GM06990 (cell line): ENCODE results near the gene GIGYF1.
"Not testable (repeated sequence)": the region's sequence is repeated elsewhere in the genome, so short reads cannot be mapped to it uniquely, and the experiment has no call there.

Experiments used
- DNase-seq: peaks from one replicate; pipeline ENCODE4 v3.0.0-alpha.2; 2011; ENCODE audit not compliant: insufficient read length; ENCODE audit errors: extremely low read depth
- H3K27me3 ChIP-seq: replicated peaks from 2 replicates; pipeline ENCODE4 v1.6.0; 2011; ENCODE audit warnings: low read length; ENCODE audit not compliant: control insufficient read depth, insufficient read depth
- H3K36me3 ChIP-seq: 2 replicates; pipeline ENCODE4 v1.5.1; 2011; ENCODE audit warnings: low read length; ENCODE audit not compliant: control insufficient read depth, insufficient read depth
- H3K4me3 ChIP-seq: replicated peaks from 2 replicates; pipeline ENCODE4 v1.5.1; 2011; ENCODE audit warnings: low read depth, mild to moderate bottlenecking, control low read depth, low read length
- CTCF ChIP-seq: IDR thresholded peaks from 2 replicates; pipeline ENCODE4 v1.5.1; 2011; ENCODE audit warnings: low read length, control low read depth, mild to moderate bottlenecking, inconsistent platforms; ENCODE audit not compliant: insufficient read depth, poor library complexity, severe bottlenecking

GIGYF1 gene

GRCh38 chr7:100721505-100721812 is 27.4 kb upstream of the GIGYF1 start:
- DNase-seq: no peak
- no peaks in the 10 kb centered on the region for H3K36me3 ChIP-seq
- no peak overlapping the region for H3K4me3 ChIP-seq
- H3K27me3 ChIP-seq: peaks cover 1% of the 10 kb centered on the region
- no peak for TF ChIP-seq CTCF

- Histone ChIP-seq H3K27me3 (peaks cover 1% of the 10 kb centered on the region), H3K36me3 (no peaks in the 10 kb centered on the region), H3K4me3 (no peak overlapping the region)
- no peak for DNase-seq
- TF ChIP-seq CTCF: no peak
Measured at GRCh38 chr7:100720671-100721504, 26.8 kb upstream of the GIGYF1 start.

- Histone ChIP-seq H3K27me3 (peaks cover 1% of the 10 kb centered on the region), H3K4me3 (no peak within 1 kb of the TSS), H3K36me3 (no peaks in the 10 kb centered on the region)
- TF ChIP-seq CTCF: no peak
- DNase-seq: no peak
Measured at GRCh38 chr7:100720279-100720670, 26.2 kb upstream of the GIGYF1 start, which contains the start of gene EPO. Gene EPO, plus strand, starts transcription at chr7:100720468. Its CDS starts 513 bp downstream, at chr7:100720981.

- Histone ChIP-seq H3K36me3 (no peaks in the 10 kb centered on the region), H3K4me3 (no peak overlapping the region), H3K27me3 (peaks cover 1% of the 10 kb centered on the region)
- TF ChIP-seq CTCF: no peak
- no peak for DNase-seq
Measured at GRCh38 chr7:100719523-100720278, 25.7 kb upstream of the GIGYF1 start.

- DNase-seq, H3K4me3 ChIP-seq, H3K36me3 ChIP-seq, H3K27me3 ChIP-seq: not testable (repeated sequence)
Measured at GRCh38 chr7:100717073-100717472, 23.0 kb upstream of the GIGYF1 start.

GRCh38 chr7:100714725-100715124 is 20.7 kb upstream of the GIGYF1 start:
- no peak overlapping the region for H3K4me3 ChIP-seq
- no peak for TF ChIP-seq CTCF
- DNase-seq: no peak
- H3K36me3 ChIP-seq: no peaks in the 10 kb centered on the region
- H3K27me3 ChIP-seq: no peaks in the 10 kb centered on the region
